Forelimb muscle (tissue), 1 donor: ENCODE results near the gene CPNE5. TPM values are rescaled to one million over a fixed set of nuclear protein-coding genes. Genes with fewer than 3 reads are reported as not detected.
"Not testable (repeated sequence)": the region's sequence is repeated elsewhere in the genome, so short reads cannot be mapped to it uniquely, and the experiment has no call there.

Experiments
- DNase-seq: peaks from one replicate; pipeline ENCODE4 v3.0.0-alpha.2; 2013; ENCODE audit warnings: low read depth
- polyA plus RNA-seq: library from polyadenylated mRNA; unstranded; fragments of 120-200 nt; gene quantifications from one replicate; pipeline ENCODE4 v1.2.1, GENCODE V29; 2013; ENCODE audit not compliant: insufficient read length

The CPNE5 gene
- polyA plus RNA-seq, 1 donor = 17.6 TPM

DNA sequence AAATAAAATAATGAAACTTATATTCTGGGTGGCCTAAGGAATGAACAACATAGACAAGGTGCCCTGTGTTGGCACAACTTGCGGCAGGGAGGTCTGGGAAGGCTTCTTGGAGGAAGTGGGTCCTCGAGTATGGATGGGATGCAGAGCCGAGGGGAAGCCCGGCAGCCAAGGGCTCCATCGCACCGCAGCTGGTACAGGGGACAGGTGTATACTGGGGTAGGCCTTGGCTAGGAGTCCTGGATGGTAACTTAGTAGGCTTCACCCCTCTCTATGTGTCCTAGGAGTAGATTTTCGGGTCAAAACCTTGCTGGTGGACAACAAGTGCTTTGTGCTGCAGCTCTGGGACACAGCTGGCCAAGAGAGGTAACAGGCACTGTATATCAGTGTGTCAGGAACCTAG is 113.7 kb downstream of the CPNE5 start:
- DNase-seq = no peak

GRCh38 chr6:36724514-36725390 is 114.5 kb downstream of the CPNE5 start:
- DNase-seq = no peak

DNA sequence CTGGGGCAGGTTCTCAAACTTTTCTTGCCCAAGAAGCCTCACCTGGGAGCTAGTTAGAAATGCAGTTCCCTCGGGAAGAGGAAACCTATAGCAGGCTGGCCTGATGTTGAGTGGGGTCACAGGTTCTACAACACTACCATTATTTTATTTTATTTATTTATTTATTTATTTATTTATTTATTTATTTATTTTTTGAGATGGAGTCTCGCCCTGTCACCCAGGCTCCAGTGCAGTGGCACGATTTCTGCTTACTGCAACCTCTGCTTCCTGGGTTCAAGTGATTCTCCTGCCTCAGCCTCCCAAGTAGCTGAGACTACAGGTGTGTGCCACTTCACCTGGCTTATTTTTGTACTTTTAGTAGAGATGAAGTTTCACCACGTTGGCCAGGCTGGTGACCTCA is 115.3 kb downstream of the CPNE5 start:
- not testable (repeated sequence) for DNase-seq

DNA sequence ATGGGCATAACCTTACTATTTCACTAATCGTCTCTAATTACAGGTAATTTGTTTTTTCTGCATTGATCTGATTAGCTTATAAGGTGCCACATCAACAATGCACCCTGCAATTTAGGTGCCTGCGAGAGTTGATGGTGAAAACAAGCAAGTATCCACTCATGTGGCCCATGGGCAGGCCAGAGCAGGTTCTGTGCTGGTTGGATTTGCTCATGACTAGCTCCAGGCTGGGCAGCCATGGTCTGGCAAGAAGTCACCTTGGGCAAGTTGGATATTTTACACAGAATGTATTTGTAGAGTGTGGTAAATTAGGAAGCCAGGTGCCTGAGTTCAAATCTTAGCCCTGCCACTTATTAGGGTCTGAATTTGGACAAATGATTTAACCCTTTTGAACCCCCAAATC is 116.4 kb downstream of the CPNE5 start:
- no peak for DNase-seq

- no peak for DNase-seq
Observed at GRCh38 chr6:36722365-36722764, 116.9 kb downstream of the CPNE5 start.

DNA sequence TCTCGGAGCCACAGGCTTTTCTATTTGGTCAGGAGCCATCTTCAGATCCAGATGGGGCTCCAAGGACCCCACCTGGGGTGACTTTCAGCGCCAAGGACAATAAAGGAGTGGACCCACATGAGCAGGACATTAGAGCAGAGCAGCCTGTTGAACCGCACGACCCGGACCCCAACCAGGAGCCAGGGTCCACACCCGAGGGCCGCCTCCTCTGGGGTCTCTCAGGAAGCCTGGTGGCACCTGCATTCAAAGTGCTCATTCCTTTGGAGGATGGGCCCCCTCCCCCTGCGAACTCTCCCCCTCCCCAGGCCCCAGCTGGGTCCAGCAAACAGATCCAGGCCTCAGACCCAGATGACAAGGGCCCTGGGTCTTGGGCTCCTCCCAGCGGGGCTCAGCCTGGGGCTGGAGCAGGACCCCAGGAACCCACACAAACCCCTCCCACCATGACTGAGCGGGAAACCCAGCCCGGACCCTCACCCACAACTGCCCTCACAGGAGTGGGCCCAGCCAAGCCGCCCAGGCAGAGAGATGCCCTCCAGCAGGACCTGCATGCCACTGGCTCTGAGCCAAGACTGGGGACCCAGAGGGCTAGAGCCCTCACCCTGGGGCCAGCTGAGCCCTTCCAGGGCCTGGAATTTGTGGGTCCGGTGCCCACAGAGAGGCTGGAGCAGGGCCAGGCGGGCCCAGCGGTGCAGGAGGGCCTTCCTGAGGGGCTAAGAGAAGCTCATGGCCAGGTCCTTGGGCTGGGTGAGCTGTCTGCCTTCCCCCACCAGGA is 117.7 kb downstream of the CPNE5 start:
- DNase-seq = no peak

DNA sequence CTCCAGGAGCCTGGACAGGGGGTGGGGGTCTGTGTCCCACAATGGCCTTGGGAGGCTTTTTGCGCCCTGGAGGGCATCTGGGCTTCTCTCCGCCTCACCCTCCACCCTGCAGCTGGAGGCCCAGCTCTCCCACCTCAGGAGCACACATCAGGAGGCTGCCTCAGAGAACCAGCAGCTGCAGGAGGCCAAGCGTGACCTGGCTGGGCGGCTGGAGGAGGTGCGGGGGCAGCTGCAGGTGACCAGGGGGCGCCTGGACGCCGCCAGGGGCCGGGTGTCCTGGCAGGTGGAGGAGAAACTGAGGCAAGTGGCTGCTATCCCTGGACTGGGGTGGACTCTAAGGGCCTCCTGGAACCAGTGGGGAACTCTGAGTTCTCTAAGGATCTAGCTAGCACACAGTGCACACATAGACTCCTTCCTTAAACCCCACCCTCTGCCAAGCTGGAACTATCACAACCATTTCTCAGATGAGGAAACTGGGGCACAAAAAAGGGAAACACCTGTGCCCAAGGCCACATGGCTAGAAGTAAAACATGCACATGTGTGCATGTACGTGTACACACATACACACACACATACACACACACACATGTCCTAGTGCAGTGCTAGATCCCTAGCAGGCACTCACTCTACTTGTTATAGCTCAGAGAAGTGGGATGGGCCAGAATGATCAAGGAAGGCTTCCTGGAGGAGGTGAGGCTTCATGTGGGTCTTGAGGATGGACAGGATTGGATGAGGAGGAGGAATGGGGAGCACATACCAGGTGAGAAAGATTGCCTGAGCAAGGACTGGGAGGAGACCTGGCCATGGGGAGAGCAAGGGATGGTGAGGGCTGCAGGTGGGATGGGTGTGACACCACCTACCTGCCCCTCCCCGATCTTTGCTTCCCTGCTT is 118.7 kb downstream of the CPNE5 start:
- DNase-seq = no peak

DNA sequence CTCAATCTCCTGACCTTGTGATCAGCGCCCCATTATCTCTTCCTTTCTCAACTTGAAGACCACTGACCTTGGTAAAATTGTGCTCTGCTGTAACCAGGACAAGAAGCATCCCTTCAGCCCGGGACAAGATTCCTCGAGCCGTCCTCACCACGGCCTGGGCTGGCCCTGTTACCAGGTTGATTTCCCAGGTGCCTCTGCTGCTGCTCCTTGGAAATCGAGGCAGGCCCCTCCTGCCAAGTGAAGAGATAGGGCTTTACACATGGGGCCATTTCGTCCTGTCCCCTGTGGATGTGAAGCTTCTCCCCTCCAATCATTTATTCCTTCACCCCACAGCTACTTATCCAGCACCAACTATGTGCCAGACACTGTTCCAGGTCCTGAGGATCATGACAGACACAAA is 120.1 kb downstream of the CPNE5 start:
- DNase-seq = no peak

- DNase-seq = no peak
Observed at GRCh38 chr6:36718560-36718959, 120.7 kb downstream of the CPNE5 start.

DNA sequence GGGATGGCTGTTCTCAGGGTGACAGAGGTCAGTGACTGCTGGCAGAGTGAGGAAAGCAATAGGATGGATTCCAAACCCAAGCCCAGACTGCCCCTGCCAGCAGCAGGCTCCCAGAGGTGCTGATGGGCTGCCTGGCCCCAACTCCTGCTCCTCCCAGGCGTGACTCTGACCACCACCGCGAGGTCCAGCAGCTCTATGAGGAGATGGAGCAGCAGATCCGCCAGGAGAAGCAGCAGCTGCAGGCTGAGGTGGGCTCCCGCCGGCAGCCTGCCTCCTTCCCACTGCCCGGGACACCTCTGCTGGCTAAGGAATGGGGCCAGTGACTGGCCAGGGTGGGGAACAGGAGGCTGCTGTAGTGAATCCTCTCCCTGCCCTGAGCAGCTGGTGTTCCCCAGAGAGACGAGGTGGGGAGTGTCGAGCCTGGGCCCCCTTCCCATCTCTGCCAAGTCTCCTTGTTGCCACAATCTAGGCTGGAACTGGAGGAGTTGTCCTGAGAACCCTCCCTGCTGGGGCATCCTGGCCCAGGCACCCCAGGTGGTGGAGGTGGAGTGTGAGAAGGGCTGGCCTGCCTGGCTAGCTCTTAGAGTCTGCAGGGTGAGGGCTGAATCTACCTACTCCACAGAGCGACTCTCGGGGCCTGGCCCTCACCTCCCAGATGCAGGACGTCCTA is 121.2 kb downstream of the CPNE5 start:
- DNase-seq = no peak

- no peak for DNase-seq
Observed at GRCh38 chr6:36717231-36717825, 121.9 kb downstream of the CPNE5 start.

DNA sequence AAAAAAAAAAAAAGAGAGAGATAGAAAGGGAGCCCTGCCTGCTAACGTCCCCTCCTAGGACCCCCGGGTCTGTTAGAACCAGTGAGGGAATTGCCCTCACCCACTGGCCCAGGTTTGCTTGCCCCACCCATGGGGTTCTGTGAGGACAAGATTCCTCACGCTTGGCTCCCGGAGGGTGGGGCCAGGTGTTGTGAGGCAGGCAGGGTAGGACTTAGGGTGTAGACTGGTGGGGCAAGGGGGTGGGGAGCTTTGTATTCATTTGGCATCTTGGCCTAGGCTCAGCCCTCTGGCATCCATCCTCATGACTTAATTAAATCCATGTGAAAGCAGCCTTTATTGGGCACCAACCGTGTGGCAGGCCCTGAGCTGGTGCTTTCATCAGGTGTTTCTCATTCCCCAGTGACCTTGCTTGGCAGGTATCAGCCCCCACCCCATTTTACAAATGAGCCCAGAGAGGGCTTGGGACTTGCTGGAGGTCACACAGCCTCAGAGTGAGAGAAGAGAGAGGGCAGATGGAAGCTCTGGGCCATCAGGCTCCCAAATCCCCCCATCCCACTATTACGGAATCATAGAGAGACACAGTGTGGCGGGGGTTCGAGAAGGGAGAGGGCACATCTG is 122.7 kb downstream of the CPNE5 start:
- no peak for DNase-seq

- DNase-seq = no peak
Observed at GRCh38 chr6:36715469-36715868, 123.8 kb downstream of the CPNE5 start.

DNA sequence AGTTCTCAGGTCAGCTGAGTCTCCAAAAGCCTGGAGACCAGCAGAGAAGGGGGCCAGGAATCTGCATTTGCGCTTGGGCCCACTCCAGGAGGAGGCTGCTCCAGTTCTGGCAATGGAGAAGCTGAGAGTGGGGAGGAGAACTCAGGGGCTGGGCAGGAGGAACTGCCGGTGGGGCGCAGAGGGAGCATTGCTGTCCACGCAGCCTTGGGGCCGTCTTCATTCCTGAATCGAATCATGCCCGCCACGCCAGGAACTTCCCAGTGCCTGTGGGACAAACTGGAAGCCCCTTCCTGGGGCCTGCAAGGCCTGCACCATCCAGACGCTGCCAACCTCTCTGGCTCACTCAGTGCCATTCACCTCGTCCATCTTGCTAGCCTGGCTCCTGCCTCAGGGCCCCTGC is 124.7 kb downstream of the CPNE5 start:
- DNase-seq = no peak

DNA sequence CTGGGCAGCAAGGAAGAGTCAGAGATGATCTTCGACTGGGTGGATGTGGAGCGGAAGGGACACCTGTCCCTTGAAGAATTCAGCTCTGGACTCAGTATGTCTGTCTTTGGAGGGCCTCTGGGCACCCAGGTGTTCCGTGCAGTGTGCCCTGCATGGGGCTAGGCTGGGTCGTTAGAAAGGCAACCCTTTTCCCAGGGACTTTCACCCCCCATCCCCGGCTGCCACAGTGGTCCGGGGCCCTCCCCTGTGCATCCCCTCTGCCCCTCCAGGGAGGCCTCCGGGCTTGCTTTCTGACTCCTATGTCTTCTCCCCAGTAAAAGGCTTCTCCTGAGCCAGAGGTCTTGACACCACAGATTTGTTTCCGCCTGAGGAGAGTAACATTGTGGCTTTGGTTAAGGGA is 125.4 kb downstream of the CPNE5 start:
- DNase-seq = no peak

DNA sequence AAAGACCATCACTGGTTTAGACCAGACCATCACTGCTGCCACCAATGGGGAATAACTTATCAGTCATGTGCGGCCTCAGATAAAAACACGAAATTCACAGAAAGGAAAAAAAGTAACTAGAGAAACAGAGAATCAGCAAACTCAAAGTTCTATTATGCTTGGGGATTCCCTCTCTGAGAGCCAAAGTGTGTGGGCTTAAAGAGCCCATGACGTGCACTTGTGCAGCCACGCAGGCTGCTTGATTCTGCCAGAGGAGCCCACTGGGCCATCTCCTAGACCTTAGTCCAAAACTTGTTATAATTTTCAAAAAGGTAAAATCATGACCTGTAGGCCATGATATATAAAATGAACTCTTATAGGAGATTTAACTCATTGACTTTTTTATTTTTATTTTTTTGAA is 126.4 kb downstream of the CPNE5 start:
- no peak for DNase-seq

- no peak for DNase-seq
Observed at GRCh38 chr6:36706339-36706738, 132.9 kb downstream of the CPNE5 start.

DNA sequence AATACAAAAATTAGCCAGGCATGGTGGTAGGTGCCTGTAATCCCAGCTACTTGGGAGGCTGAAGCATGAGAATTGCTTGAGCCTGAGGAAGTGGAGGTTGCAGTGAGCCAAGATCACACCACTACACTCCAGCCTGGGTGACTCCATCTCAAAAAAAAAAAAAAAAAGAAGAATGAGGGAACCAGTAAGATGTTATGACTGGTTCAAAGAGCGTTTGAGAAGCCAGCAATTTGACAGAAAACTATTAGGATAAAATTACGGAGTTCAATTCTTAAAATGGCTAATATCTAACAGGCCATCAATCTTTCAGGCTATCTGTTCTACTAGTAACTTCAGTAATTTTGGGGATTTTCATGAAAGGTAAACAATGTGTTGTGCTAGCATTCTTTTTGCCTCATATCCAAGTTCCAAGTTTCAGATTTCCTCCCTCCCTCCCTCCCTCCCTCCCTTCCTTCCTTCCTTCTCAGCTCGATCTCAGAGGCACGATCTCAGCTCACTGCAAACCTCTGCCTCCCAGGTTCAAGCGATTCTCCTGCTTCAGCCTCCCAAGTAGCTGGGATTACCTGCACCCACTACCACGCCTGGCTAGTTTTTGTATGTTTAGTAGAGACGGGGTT is 134.2 kb downstream of the CPNE5 start:
- DNase-seq = not testable (repeated sequence)

DNA sequence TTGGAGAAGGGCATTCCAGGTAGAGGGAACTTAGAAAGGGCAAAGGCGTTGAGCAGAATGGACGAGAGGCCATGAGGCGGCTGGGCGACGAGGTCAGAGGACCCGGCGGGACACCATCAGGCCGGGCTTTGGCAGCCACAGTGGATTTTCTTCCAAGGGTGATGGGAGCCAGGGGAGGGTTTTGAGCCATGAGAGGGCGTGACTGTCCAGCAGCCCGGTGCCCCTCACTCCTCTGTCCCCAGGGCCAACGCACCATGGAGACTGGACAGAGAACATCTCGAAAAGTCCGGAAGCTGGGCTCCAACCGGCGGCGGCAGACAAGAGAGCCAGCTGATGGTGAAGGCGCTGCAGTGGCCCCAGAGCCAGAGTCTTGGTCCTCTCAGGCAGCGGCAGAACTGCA is 135.3 kb downstream of the CPNE5 start:
- no peak for DNase-seq

GRCh38 chr6:36703081-36703606 is 136.1 kb downstream of the CPNE5 start:
- no peak for DNase-seq
